ENCODE measurements around the gene STK40.

STK40 gene

GRCh38 chr1:36321119-36321951 is 64.4 kb downstream of the STK40 start:
- no peak for DNase-seq (ENCODE audit: low read depth in 1 of 2, low spot score in 1 of 2)

GRCh38 chr1:36320767-36321118 is 65.0 kb downstream of the STK40 start:
- DNase-seq (ENCODE audit: low read depth in 1 of 2, low spot score in 1 of 2), result no peak

GRCh38 chr1:36320291-36320761 is 65.4 kb downstream of the STK40 start:
- no peak for DNase-seq (ENCODE audit: low read depth in 1 of 2, low spot score in 1 of 2)

- no peak for DNase-seq (ENCODE audit: low read depth in 1 of 2, low spot score in 1 of 2)
Measured at GRCh38 chr1:36309397-36309796, 76.3 kb downstream of the STK40 start.

DNA sequence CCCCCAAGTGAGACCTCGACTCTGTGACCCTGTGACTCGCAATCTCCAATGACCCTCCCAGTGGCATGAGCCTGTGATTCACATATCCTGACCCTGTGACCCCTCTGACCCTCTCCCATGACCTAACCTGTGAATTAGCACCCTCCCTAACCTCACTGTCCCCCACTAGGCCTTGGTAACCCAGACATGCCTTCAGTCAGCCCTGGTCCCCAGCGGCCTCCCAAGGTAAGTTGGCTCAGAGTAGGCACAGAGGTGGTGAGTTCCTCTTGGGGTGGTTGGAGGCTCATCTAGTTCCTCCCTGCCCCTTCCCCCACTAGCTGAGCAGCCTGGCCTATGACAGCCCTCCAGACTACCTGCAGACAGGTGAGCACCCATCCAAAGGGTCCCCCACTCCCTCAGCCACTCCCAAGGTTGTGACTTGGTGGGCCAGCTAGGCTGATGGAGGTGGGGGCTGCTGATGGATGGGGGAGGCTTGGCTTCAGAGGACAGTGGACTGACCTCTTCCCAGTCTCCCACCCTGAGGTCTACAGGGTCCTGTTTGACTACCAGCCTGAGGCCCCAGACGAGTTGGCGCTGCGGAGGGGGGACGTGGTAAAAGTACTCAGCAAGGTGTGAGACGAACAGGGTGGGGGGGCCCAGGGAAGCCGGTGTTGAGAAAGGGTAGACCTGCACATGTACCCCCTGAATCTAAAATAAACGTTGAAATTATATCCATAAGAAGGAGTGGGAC is 78.0 kb downstream of the STK40 start:
- no peak for DNase-seq (ENCODE audit: low read depth in 1 of 2, low spot score in 1 of 2)

- peak; percentile 86 to 90 for DNase-seq (ENCODE audit: low read depth in 1 of 2, low spot score in 1 of 2)
Measured at GRCh38 chr1:36306902-36307456, 78.7 kb downstream of the STK40 start.

DNA sequence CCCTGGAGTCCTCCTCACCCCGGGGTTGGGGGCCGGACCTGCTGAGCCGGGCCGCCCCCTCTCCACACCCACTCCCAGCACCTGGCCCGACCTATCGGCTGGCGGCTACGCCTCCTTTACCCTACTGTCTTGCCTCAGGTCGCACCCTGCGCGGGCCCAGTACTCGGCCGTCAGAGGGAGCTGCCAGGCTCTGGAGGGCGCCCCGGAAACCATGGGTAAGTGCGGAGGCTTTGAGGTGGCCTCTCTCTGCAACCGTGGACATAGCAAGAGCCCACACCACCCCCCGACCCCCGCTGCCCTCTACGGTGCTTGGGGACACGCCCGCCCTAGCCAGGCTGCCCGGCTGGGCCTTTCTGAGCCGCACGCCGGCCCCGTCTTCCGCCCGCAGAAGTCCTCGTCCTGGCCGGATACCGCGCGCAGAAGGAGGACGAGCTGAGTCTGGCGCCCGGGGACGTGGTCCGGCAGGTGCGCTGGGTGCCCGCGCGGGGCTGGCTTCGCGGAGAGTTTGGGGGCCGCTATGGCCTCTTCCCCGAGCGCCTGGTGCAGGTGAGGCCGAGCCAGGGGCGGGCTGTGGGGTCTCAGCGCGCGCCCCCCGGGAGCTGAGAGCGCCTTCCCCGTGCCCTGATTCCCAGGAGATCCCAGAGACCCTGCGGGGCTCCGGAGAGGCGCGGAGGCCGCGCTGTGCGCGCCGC is 79.4 kb downstream of the STK40 start, which contains the start of gene SH3D21:
Gene SH3D21 (plus strand): TSS at position 159 of the 692 bp plus-strand sequence. CDS start 53 bp downstream, at position 212.
- no peak for DNase-seq (ENCODE audit: low read depth in 1 of 2, low spot score in 1 of 2)

GRCh38 chr1:36305915-36306209 is 79.9 kb downstream of the STK40 start:
- no peak for DNase-seq (ENCODE audit: low read depth in 1 of 2, low spot score in 1 of 2)

DNA sequence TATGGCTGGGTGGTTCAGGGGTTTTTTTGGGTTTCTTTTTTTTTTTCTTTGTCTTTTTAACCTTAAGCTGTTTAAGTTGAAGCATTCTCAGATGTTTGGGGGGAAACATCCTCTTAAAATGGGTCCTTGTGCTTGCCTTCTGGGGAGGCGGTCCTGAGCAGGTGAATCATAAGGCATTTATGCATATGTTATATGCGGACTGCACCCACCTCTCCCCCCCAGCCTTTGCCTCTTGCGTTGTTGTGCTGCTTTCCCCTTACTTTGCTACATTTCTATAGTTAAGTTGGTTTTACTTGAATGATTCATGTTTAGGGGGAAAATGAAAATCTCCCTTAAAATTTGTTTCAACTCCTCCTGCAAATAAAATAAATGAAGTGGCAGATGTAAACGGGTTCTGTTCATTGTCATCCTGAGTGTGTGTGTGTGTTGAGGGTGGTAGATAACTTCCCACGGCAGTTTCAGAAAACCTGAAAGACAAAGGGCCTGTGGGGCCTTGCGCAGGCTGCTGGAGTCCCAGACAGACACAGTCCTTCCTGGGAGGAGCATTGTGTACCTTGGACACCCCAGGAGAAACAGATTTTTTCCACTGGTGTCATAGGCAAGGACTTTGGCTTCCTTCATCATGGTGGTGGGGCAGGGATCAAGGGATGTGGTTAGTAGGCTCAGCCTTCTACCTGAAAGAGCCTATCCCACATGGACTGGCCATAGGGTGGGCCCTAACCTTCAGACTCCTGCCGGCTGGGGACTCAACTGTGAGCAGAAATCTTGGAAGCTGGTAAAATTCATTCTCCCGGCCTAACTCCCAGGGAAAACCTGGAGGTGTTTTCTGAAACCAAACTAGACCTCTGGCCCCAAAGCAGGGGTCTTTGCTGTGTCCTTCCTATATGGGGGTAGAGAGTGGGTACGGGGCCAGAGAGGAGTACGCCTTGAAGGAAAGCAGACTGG is 80.5 kb downstream of the STK40 start:
- no peak for DNase-seq (ENCODE audit: low read depth in 1 of 2, low spot score in 1 of 2)

DNA sequence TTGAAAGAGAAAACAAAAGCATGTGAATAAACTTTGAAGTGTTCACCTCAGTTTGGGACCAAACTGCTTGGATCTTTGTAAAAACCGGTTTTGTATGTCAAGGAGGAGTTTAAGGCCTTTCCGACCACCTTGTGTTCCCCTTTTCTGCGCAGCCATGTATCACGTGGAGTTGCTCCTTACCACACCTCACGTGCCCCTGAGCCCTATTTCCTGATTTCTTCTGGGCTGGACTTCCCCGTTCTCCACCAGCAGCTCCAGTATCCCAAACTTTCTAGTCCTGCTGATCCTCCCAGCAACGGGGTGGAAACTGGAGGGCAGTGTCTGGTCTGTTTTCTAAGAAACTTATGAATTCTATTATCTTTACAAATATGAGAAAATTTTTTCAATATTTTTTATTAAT is 81.2 kb downstream of the STK40 start:
- DNase-seq (ENCODE audit: low read depth in 1 of 2, low spot score in 1 of 2), result no peak

DNA sequence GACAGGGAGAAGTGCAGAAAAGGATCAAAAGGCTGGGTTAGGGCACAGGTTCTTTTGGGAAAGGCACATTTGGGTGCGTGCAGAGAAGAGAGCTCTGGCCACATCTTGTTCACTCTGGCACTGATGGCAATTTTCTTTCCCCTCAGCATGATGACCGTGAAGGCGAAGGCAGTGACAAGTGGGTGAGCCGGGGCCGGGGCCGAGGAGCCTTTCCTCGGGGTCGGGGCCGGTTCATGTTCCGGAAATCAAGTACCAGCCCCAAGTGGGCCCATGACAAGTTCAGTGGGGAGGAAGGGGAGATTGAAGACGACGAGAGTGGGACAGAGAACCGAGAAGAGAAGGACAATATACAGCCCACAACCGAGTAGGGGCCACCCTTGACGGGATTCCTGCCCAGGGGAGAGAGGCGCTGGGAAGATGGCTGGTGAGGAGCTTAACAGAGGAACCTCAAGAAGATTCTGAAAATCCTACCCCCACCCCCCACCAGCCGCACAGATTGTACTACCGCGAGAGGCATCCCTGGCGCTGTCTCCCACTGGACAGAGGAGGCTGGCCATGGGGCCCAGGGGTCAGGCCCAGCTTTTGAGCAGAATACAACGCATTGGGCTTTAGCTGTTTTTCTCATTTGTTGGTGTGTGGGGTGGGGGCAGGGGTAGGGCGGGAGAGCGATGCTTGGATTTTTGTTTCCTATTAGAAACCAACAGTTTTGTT is 81.9 kb downstream of the STK40 start:
- no peak for DNase-seq (ENCODE audit: low read depth in 1 of 2, low spot score in 1 of 2)

DNA sequence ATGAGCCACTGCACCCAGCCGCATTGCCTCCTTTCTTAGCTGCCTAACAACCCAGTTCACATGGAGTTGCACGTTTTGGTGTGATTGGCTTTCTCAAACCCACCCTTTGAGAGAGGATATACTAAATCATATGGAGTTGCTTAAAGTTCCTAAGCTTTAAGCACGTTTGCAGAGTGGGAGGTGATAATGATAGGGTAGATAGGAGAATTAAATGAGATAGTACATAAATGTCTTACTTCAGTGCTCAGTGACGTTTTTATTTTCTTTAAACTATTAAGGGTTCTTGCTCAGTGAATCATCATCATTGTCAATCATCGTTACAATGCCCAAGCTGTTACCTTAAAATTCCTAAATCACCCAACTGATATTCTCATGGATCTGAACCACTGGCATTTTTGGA is 82.5 kb downstream of the STK40 start:
- no peak for DNase-seq (ENCODE audit: low read depth in 1 of 2, low spot score in 1 of 2)

GRCh38 chr1:36301220-36301619 is 84.5 kb downstream of the STK40 start:
- DNase-seq (ENCODE audit: low read depth in 1 of 2, low spot score in 1 of 2), result no peak

GRCh38 chr1:36300526-36300925 is 85.2 kb downstream of the STK40 start:
- no peak for DNase-seq (ENCODE audit: low read depth in 1 of 2, low spot score in 1 of 2)

GRCh38 chr1:36298640-36299039 is 87.1 kb downstream of the STK40 start:
- no peak for DNase-seq (ENCODE audit: low read depth in 1 of 2, low spot score in 1 of 2)

GRCh38 chr1:36297062-36297461 is 88.7 kb downstream of the STK40 start:
- no peak for DNase-seq (ENCODE audit: low read depth in 1 of 2, low spot score in 1 of 2)

- no peak for DNase-seq (ENCODE audit: low read depth in 1 of 2, low spot score in 1 of 2)
Measured at GRCh38 chr1:36295390-36295789, 90.3 kb downstream of the STK40 start.
